Measurements from ENCODE around the gene TNFRSF14. TPM values are rescaled to one million over a fixed set of nuclear protein-coding genes. Genes with fewer than 3 reads are reported as not detected.

Gene TNFRSF14
- total and polyA plus RNA-seq, 9 of the 15 experiments (the other 6 are each of a cell fraction or from before 2014, with no cell fraction given) = 0.11 to 2.3 (median 0.68) TPM; not detected in 2

- TF ChIP-seq, protein P1, sequence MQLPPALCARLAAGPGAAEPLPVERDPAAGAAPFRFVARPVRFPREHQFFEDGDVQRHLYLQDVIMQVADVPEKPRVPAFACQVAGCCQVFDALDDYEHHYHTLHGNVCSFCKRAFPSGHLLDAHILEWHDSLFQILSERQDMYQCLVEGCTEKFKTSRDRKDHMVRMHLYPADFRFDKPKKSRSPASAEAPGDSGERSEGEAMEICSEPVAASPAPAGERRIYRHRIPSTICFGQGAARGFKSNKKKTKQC (CRISPR knock-in tag; IDR thresholded peaks at IDR 0.05) = 0 out of 2 replicates have a peak, but pooled peaks have one; percentile 28
- TF ChIP-seq, protein P2, sequence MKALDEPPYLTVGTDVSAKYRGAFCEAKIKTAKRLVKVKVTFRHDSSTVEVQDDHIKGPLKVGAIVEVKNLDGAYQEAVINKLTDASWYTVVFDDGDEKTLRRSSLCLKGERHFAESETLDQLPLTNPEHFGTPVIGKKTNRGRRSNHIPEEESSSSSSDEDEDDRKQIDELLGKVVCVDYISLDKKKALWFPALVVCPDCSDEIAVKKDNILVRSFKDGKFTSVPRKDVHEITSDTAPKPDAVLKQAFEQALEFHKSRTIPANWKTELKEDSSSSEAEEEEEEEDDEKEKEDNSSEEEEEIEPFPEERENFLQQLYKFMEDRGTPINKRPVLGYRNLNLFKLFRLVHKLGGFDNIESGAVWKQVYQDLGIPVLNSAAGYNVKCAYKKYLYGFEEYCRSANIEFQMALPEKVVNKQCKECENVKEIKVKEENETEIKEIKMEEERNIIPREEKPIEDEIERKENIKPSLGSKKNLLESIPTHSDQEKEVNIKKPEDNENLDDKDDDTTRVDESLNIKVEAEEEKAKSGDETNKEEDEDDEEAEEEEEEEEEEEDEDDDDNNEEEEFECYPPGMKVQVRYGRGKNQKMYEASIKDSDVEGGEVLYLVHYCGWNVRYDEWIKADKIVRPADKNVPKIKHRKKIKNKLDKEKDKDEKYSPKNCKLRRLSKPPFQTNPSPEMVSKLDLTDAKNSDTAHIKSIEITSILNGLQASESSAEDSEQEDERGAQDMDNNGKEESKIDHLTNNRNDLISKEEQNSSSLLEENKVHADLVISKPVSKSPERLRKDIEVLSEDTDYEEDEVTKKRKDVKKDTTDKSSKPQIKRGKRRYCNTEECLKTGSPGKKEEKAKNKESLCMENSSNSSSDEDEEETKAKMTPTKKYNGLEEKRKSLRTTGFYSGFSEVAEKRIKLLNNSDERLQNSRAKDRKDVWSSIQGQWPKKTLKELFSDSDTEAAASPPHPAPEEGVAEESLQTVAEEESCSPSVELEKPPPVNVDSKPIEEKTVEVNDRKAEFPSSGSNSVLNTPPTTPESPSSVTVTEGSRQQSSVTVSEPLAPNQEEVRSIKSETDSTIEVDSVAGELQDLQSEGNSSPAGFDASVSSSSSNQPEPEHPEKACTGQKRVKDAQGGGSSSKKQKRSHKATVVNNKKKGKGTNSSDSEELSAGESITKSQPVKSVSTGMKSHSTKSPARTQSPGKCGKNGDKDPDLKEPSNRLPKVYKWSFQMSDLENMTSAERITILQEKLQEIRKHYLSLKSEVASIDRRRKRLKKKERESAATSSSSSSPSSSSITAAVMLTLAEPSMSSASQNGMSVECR (CRISPR knock-in tag; IDR thresholded peaks at IDR 0.05) = 0 out of 2 replicates have a peak, but pooled peaks have one; percentile 33
- TF ChIP-seq RNF2 (IDR thresholded peaks at IDR 0.05) (0 out of 2 replicates have a peak, but pooled peaks have one; percentile 41), MECOM (CRISPR knock-in tag; IDR thresholded peaks at IDR 0.05) (0 out of 2 replicates have a peak, but pooled peaks have one; percentile 62), HDAC1 (IDR thresholded peaks at IDR 0.05) (peak in 1 of 2 experiments; percentile 87), ZNF717 (CRISPR knock-in tag; IDR thresholded peaks at IDR 0.05) (0 out of 2 replicates have a peak, but pooled peaks have one; percentile 48), JUND (IDR thresholded peaks at IDR 0.05; ENCODE audit: borderline replicate concordance, low read depth, low read length) (peak; percentile 55), JUND (tag; IDR thresholded peaks at IDR 0.05; ENCODE audit: borderline replicate concordance, low read depth, low read length) (peak; percentile 57; the same call in 1 of the 3 replicates), FOXA3 (CRISPR knock-in tag; conservative IDR thresholded peaks at IDR 0.05 in 1 of 2, IDR thresholded peaks at IDR 0.05 in 1 of 2) (0 out of 4 replicates have a peak, but pooled peaks of 1 of the 2 experiments have one; percentile 13), SMAD4 (CRISPR knock-in tag; conservative IDR thresholded peaks at IDR 0.05) (peak; percentile 72; the same call in 1 of the 2 replicates), NR3C1 (CRISPR knock-in tag; IDR thresholded peaks at IDR 0.05) (no peak), NRF1 (conservative IDR thresholded peaks at IDR 0.05 in 1 of 2, IDR thresholded peaks at IDR 0.05 in 1 of 2) (peak in 1 of 2 experiments; percentile 50; a peak in 2 of 4 replicates)
- TF ChIP-seq, protein P3, sequence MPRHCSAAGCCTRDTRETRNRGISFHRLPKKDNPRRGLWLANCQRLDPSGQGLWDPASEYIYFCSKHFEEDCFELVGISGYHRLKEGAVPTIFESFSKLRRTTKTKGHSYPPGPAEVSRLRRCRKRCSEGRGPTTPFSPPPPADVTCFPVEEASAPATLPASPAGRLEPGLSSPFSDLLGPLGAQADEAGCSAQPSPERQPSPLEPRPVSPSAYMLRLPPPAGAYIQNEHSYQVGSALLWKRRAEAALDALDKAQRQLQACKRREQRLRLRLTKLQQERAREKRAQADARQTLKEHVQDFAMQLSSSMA (CRISPR knock-in tag; IDR thresholded peaks at IDR 0.05) = no peak
Observed at GRCh38 chr1:2541619-2542245, 14.4 kb upstream of the TNFRSF14 start (continued).
